ENCODE measurements around the gene KRT86.

KRT86 gene

GRCh38 chr12:52274521-52275120 is at the start of gene KRT86:
KRT86 (plus strand) TSS chr12:52274645; CDS start chr12:52301917, 27,272 bp downstream.
- DNase-seq (ENCODE audit: low read depth): no peak

GRCh38 chr12:52225752-52226151 is 48.7 kb upstream of the KRT86 start:
- DNase-seq (ENCODE audit: low read depth): no peak

GRCh38 chr12:52226446-52226845 is 48.0 kb upstream of the KRT86 start:
- DNase-seq (ENCODE audit: low read depth): no peak

GRCh38 chr12:52227606-52228166 is 46.8 kb upstream of the KRT86 start:
- no peak for DNase-seq (ENCODE audit: low read depth)

GRCh38 chr12:52228366-52228765 is 46.1 kb upstream of the KRT86 start:
- DNase-seq (ENCODE audit: low read depth): no peak

GRCh38 chr12:52228931-52229330 is 45.5 kb upstream of the KRT86 start:
- DNase-seq (ENCODE audit: low read depth): no peak

- no peak for DNase-seq (ENCODE audit: low read depth)
Measured at GRCh38 chr12:52229836-52230343, 44.6 kb upstream of the KRT86 start.

GRCh38 chr12:52230364-52231281 is 43.8 kb upstream of the KRT86 start:
- DNase-seq (ENCODE audit: low read depth): no peak

- DNase-seq (ENCODE audit: low read depth): no peak
Measured at GRCh38 chr12:52231305-52232202, 42.9 kb upstream of the KRT86 start.

- no peak for DNase-seq (ENCODE audit: low read depth)
Measured at GRCh38 chr12:52232203-52232673, 42.2 kb upstream of the KRT86 start.

GRCh38 chr12:52232674-52233461 is 41.6 kb upstream of the KRT86 start, which contains the start of gene KRT7:
KRT7 (plus strand) TSS chr12:52233243; CDS start chr12:52233297, 54 bp downstream.
- no peak for DNase-seq (ENCODE audit: low read depth)

- DNase-seq (ENCODE audit: low read depth): no peak
Measured at GRCh38 chr12:52233462-52234207, 40.8 kb upstream of the KRT86 start.

GRCh38 chr12:52234223-52234810 is 40.1 kb upstream of the KRT86 start:
- DNase-seq (ENCODE audit: low read depth): no peak

GRCh38 chr12:52235001-52235764 is 39.3 kb upstream of the KRT86 start:
- no peak for DNase-seq (ENCODE audit: low read depth)

- no peak for DNase-seq (ENCODE audit: low read depth)
Measured at GRCh38 chr12:52235822-52236361, 38.6 kb upstream of the KRT86 start.

GRCh38 chr12:52236386-52237050 is 37.9 kb upstream of the KRT86 start:
- no peak for DNase-seq (ENCODE audit: low read depth)

GRCh38 chr12:52238207-52238840 is 36.1 kb upstream of the KRT86 start:
- no peak for DNase-seq (ENCODE audit: low read depth)

Data from activated gamma-delta T cell treated with anti-CD3 and anti-CD28 coated beads, Interleukin-2, amount 50 U/mL, for 16 hours (primary cell).